ENCODE results near the gene CASP6. TPM values are rescaled to one million over a fixed set of nuclear protein-coding genes. Genes with fewer than 3 reads are reported as not detected.

The CASP6 gene
- total and polyA plus RNA-seq, 2 donors (not counting 1 experiment from before 2014, with no cell fraction given), result 7.7 to 11.6 TPM

GRCh38 chr4:109699553-109700225, 3.6 kb downstream of the CASP6 start:
- POLR2A ChIA-PET, result no interaction called here
- TF ChIP-seq EZH2 (IDR thresholded peaks at IDR 0.05; ENCODE audit: borderline replicate concordance, insufficient read depth, low read depth, low read length, poor library complexity, severe bottlenecking) (no peak), CTCF (IDR thresholded peaks at IDR 0.05) (no peak)
- DNase-seq, result no peak
- Histone ChIP-seq H3K4me2 (replicated peaks; ENCODE audit: low read depth, low read length, poor library complexity, severe bottlenecking) (no peak overlapping the region), H3K4me1 (ENCODE audit: control insufficient read depth in 2 of 2, insufficient read depth in 2 of 2, low read length in 2 of 2) (peaks cover 14 to 18% of the 10 kb centered on the region in 2 donors), H3K36me3 (replicated peaks in 1 of 2; ENCODE audit: control extremely low read depth in 1 of 2, control insufficient read depth in 1 of 2, extremely low read depth in 1 of 2, insufficient read depth in 2 of 2, low read length in 1 of 2) (no peaks in the 10 kb centered on the region), H3K4me3 (ENCODE audit: control extremely low read depth in 1 of 5, extremely low read depth in 1 of 5, insufficient read depth in 1 of 5, low read depth in 2 of 5, low read length in 4 of 5) (no peak overlapping the region), H4K20me1 (ENCODE audit: control insufficient read depth, insufficient read depth, low read length, poor library complexity, severe bottlenecking) (no peaks in the 10 kb centered on the region), H3K27me3 (replicated peaks in 1 of 4; ENCODE audit: control extremely low read depth in 1 of 4, control insufficient read depth in 3 of 4, insufficient read depth in 4 of 4, low read length in 3 of 4) (no peaks in the 10 kb centered on the region), H3K27ac (ENCODE audit: low read length in 2 of 2) (no peak overlapping the region), H2AFZ (ENCODE audit: insufficient read depth, low read depth, low read length, poor library complexity, severe bottlenecking) (no peak overlapping the region), H3K79me2 (ENCODE audit: control insufficient read depth, insufficient read depth, low read length) (peaks cover 3% of the 10 kb centered on the region), H3K9ac (ENCODE audit: low read length) (no peak overlapping the region), H3K9me3 (ENCODE audit: control extremely low read depth in 1 of 3, control insufficient read depth in 2 of 3, insufficient read depth in 1 of 3, low read length in 2 of 3) (no peaks in the 10 kb centered on the region)
- ATAC-seq (ENCODE audit: low read depth), result no peak
- no peak overlapping the region for H3K4me3 Mint-ChIP-seq
- 100% methylated on average over 5 of the region's 8 CpGs for WGBS (ENCODE audit: insufficient coverage)
- H3K27me3 Mint-ChIP-seq, result no peaks in the 10 kb centered on the region
- CTCF ChIA-PET, result interaction anchor here (2.0 kb wide), 1 partner anchor 267 kb away, joined by 6 read pairs; the partner anchor contains the start of gene SEC24B
- intact Hi-C loops (cut with micrococcal nuclease), result loop anchor here (10.0 kb wide), 1 partner anchor 495 kb away; the partner anchor contains the start of gene ELOVL6
- H3K9me3 Mint-ChIP-seq (ENCODE audit: insufficient read depth), result no peaks in the 10 kb centered on the region
- H3K4me1 Mint-ChIP-seq, result peaks cover 26% of the 10 kb centered on the region
- H3K27ac Mint-ChIP-seq, result no peak overlapping the region

- TF ChIP-seq EZH2 (IDR thresholded peaks at IDR 0.05; ENCODE audit: borderline replicate concordance, insufficient read depth, low read depth, low read length, poor library complexity, severe bottlenecking), result no peak
- no peak for TF ChIP-seq CTCF (IDR thresholded peaks at IDR 0.05)
- no peak overlapping the region for H3K4me3 ChIP-seq (ENCODE audit: control extremely low read depth in 1 of 5, extremely low read depth in 1 of 5, insufficient read depth in 1 of 5, low read depth in 2 of 5, low read length in 4 of 5)
- H2AFZ ChIP-seq (ENCODE audit: insufficient read depth, low read depth, low read length, poor library complexity, severe bottlenecking), result no peak overlapping the region
- H3K27me3 Mint-ChIP-seq, result no peaks in the 10 kb centered on the region
- no peak overlapping the region for H3K4me2 ChIP-seq (replicated peaks; ENCODE audit: low read depth, low read length, poor library complexity, severe bottlenecking)
- H3K4me1 ChIP-seq (ENCODE audit: control insufficient read depth in 2 of 2, insufficient read depth in 2 of 2, low read length in 2 of 2), result peaks cover 9 to 12% of the 10 kb centered on the region in 2 donors
- CTCF ChIA-PET, result no interaction called here
- H3K79me2 ChIP-seq (ENCODE audit: control insufficient read depth, insufficient read depth, low read length), result peaks cover 3% of the 10 kb centered on the region
- H3K27me3 ChIP-seq (replicated peaks in 1 of 4; ENCODE audit: control extremely low read depth in 1 of 4, control insufficient read depth in 3 of 4, insufficient read depth in 4 of 4, low read length in 3 of 4), result no peaks in the 10 kb centered on the region
- H3K9me3 ChIP-seq (ENCODE audit: control extremely low read depth in 1 of 3, control insufficient read depth in 2 of 3, insufficient read depth in 1 of 3, low read length in 2 of 3), result no peaks in the 10 kb centered on the region
- DNase-seq (no peak), ATAC-seq (ENCODE audit: low read depth) (no peak)
- H3K27ac ChIP-seq (ENCODE audit: low read length in 2 of 2), result no peak overlapping the region
- H3K4me1 Mint-ChIP-seq, result peaks cover 22% of the 10 kb centered on the region
- POLR2A ChIA-PET, result no interaction called here
- no peaks in the 10 kb centered on the region for H4K20me1 ChIP-seq (ENCODE audit: control insufficient read depth, insufficient read depth, low read length, poor library complexity, severe bottlenecking)
- WGBS (ENCODE audit: insufficient coverage), result 100% methylated on average over 1 of the region's 1 CpG
- no peaks in the 10 kb centered on the region for H3K9me3 Mint-ChIP-seq (ENCODE audit: insufficient read depth)
- H3K9ac ChIP-seq (ENCODE audit: low read length), result no peak overlapping the region
- H3K36me3 ChIP-seq (replicated peaks in 1 of 2; ENCODE audit: control extremely low read depth in 1 of 2, control insufficient read depth in 1 of 2, extremely low read depth in 1 of 2, insufficient read depth in 2 of 2, low read length in 1 of 2), result no peaks in the 10 kb centered on the region
- no peak overlapping the region for H3K4me3 Mint-ChIP-seq
- H3K27ac Mint-ChIP-seq, result no peak overlapping the region
- intact Hi-C loops (cut with micrococcal nuclease), result no loop called here
Measured at GRCh38 chr4:109698656-109699055, 4.6 kb downstream of the CASP6 start.
